Spleen (tissue), 11 donors: ENCODE measurements around the gene ADAM19. TPM values are rescaled to one million over a fixed set of nuclear protein-coding genes. Genes with fewer than 3 reads are reported as not detected.

Source experiments
- DNase-seq: peaks from one replicate; pipeline ENCODE4 v3.0.0-alpha.2; 2020
- H3K27ac ChIP-seq, 8 donors: fragments of 200-600 bp; sonication (generic) in 7 of 8; 1 replicate in 4 of 8; 2 replicates in 4 of 8; pipeline versions ENCODE4 v1.5.0 to v1.8.0; 2016 to 2021; ENCODE audit warnings: inconsistent platforms in 4 of 8, mild to moderate bottlenecking in 4 of 8, moderate library complexity in 1 of 8
- H3K27me3 ChIP-seq, 7 donors: fragments of 200-600 bp; sonication (generic) in 6 of 7; replicated peaks in 1 of 7; 1 replicate in 4 of 7; 2 replicates in 3 of 7; pipeline versions ENCODE4 v1.5.0 to v1.8.0; 2016 to 2021; ENCODE audit warnings: inconsistent platforms in 3 of 7, mild to moderate bottlenecking in 1 of 7
- H3K36me3 ChIP-seq, 6 donors: fragments of 200-600 bp; sonication (generic) in 5 of 6; 1 replicate in 4 of 6; 2 replicates in 2 of 6; pipeline versions ENCODE4 v1.5.0 to v1.8.0; 2016 to 2021; ENCODE audit warnings: inconsistent platforms in 2 of 6
- H3K4me1 ChIP-seq, 6 donors: fragments of 200-600 bp; sonication (generic) in 5 of 6; 1 replicate in 3 of 6; 2 replicates in 3 of 6; pipeline versions ENCODE4 v1.5.0 to v1.8.0; 2016 to 2021; ENCODE audit warnings: inconsistent platforms in 3 of 6
- H3K4me3 ChIP-seq, 8 donors: fragments of 200-600 bp; sonication (generic) in 7 of 8; 1 replicate in 4 of 8; 2 replicates in 4 of 8; pipeline versions ENCODE4 v1.5.0 to v1.8.0; 2016 to 2021; ENCODE audit warnings: inconsistent platforms in 4 of 8, mild to moderate bottlenecking in 4 of 8, moderate library complexity in 2 of 8
- H3K9me3 ChIP-seq, 8 donors: fragments of 200-600 bp; sonication (generic) in 7 of 8; 1 replicate in 4 of 8; 2 replicates in 4 of 8; pipeline versions ENCODE4 v1.5.0 to v1.8.0; 2016 to 2021; ENCODE audit warnings: inconsistent platforms in 4 of 8
- POLR2A ChIP-seq, 3 donors: fragments of 450-650 bp; IDR thresholded peaks; one replicate each; pipeline ENCODE4 v1.5.1; 2017; ENCODE audit warnings: antibody characterized with exemption in 3 of 3, mild to moderate bottlenecking in 1 of 3
- POLR2AphosphoS5 ChIP-seq, 3 donors: sonication (generic); formaldehyde crosslinking; IDR thresholded peaks; one replicate each; pipeline ENCODE4 v1.5.1; 2017; ENCODE audit warnings: antibody characterized with exemption in 3 of 3
- WGBS, 5 donors: extraction: QIAGEN DNeasy Blood & Tissue Kit in 3 of 5; methylation state at CpG; one replicate each; pipeline versions ENCODE4 v1.1.5 to v1.1.7; 2013 to 2018; 5-methylcytosine and 5-hydroxymethylcytosine counted together
- intact Hi-C: fragments of 100-400 bp; cut with DNase I; formaldehyde crosslinking; loops from one replicate; pipeline ENCODE4 v1.15.0; 2023; ENCODE audit warnings: low total_unique reads
- polyA plus RNA-seq, 3 donors: library from polyadenylated mRNA; stranded (reverse); fragments of 200-250 nt; gene quantifications; one replicate each; pipeline ENCODE4 v1.2.1, GENCODE V29; 2013
- total RNA-seq, 7 donors: library from RNA; depleted of rRNA in 3 of 7; stranded (reverse); fragments of >200 nt in 3 of 7; fragmentation: NEBNext Ultra II Directional in 4 of 7; extraction: Animal tissue kit (Norgen Biotek cat#: 25700) in 4 of 7; gene quantifications; one replicate each; pipeline versions ENCODE4 v1.1.0 to v1.2.1, GENCODE V29; 2016 to 2021
- TF ChIP-seq, protein P1 (sequence below), 11 experiments: fragments of 200-600 bp in 7 of 11; fragments of 450-650 bp in 4 of 11; sonication (generic) in 4 of 11; IDR thresholded peaks in 8 of 11; conservative IDR thresholded peaks in 3 of 11; 1 replicate in 7 of 11; 2 replicates in 4 of 11; pipeline versions ENCODE4 v1.4.0 to v1.8.0; 2016 to 2021; ENCODE audit warnings: antibody characterized with exemption in 11 of 11, inconsistent platforms in 4 of 11, mild to moderate bottlenecking in 1 of 11
- donor health status: healthy with polysubstance abuse.
- donor health status: DM: no; HTN: no; CAD: no; lungs with moderate emphysema.
- donor health status: DM: no; HTN: no; CAD: no.
- donor health status: Bipolar disorder and iron deficiency.
- donor health status: healthy.
- donor health status: DM: no; HTN: no; CAD: no.
- donor health status: DM: yes; HTN: yes; CAD: no.

ADAM19 gene
- total and polyA plus RNA-seq, 10 donors, result 10.9 to 71.1 (median 51.5) TPM

DNA sequence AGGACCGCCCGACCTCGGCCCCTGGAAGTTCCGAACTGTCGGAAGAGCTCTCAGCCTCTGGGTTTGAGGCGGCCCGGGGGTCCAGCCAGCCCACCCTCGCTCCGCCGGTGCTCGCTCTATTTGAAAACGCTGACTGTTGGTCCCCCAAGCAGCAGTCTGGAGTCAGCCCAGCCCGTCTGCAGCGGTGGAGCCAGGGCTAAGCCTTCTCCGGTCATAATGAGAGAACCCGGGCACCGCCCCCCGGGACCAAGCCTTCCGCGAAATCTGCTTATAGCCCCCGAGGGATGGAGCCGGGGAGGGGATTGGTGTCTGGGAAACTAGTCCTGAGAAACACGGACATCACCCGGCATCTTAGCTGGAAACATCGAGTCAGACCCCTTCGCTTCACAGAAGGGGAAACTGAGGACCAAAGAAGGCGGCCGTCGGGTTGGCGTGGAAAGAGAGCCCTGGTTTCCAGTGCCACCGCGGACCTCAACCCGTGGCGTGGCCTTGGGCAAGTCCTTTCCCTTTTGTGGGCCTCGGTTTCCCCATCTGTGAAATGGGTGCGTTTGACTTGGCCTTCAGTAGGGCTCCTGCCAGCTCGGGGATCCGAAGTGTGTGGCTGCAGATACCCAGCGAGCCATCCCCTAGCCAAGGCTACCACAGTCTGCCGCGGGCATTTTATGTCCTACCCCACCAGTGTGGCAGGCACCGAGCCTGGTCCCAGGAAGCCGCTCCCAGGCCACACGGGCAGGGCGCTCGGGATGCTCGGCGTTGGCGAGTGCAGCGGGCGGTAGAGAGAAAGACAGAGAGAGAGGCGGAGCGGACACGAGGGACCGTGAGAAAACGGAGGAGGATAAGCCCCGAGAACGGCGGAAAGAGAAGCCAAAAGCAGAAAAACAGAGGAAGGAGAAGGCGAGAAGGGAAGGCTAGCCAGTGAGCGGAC, 857 bp downstream of the ADAM19 start:
- Histone ChIP-seq H3K27ac (peak overlapping the region; percentile 78 to 95 (median 91)), H3K36me3 (peaks cover 0 to 11% (median 1%) of the 10 kb centered on the region in 6 donors), H3K4me1 (peaks cover 28 to 71% (median 57%) of the 10 kb centered on the region in 6 donors), H3K4me3 (peak overlapping the region; percentile 55 to 90 (median 82)), H3K27me3 (peaks cover 0 to 11% (median 0%) of the 10 kb centered on the region in 7 donors), H3K9me3 (no peaks in the 10 kb centered on the region)
- intact Hi-C loops, result no loop called here
- TF ChIP-seq, protein P1, sequence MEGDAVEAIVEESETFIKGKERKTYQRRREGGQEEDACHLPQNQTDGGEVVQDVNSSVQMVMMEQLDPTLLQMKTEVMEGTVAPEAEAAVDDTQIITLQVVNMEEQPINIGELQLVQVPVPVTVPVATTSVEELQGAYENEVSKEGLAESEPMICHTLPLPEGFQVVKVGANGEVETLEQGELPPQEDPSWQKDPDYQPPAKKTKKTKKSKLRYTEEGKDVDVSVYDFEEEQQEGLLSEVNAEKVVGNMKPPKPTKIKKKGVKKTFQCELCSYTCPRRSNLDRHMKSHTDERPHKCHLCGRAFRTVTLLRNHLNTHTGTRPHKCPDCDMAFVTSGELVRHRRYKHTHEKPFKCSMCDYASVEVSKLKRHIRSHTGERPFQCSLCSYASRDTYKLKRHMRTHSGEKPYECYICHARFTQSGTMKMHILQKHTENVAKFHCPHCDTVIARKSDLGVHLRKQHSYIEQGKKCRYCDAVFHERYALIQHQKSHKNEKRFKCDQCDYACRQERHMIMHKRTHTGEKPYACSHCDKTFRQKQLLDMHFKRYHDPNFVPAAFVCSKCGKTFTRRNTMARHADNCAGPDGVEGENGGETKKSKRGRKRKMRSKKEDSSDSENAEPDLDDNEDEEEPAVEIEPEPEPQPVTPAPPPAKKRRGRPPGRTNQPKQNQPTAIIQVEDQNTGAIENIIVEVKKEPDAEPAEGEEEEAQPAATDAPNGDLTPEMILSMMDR (IDR thresholded peaks at IDR 0.05 in 8 of 11, conservative IDR thresholded peaks at IDR 0.05 in 3 of 11), result no peak
- TF ChIP-seq POLR2AphosphoS5 (IDR thresholded peaks at IDR 0.05), result peak in 1 of 3 donors; percentile 39
- DNase-seq, result peak; percentile 89
- 9 to 13% (median 9%) methylated on average over 47 to 61 of the region's 61 CpGs for WGBS, 5 donors

DNA sequence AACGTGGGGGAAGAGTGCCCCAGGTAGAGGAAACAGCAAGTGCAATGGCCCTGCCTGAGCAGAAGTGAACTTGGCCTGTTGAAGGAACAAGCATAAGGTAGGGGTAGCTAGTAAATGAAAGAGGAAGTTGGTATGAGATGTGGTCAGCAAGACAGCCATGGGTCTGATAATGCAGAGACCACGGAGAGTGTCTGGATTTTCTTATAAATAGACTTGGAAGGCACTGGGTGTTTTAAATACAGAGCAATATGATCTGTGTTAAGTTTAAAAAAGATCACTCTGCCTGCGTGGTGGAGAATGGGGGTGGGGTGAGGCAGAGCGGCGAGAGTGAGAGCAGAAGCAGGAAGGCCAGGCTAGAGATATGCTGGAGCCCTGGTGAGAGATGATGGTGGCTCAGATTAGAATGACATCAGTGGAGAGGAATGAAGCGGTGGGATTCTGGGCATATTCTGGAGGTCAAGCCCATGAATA, 4.2 kb downstream of the ADAM19 start:
- DNase-seq, result peak; percentile 87
- TF ChIP-seq POLR2A (IDR thresholded peaks at IDR 0.05), result peak in 1 of 3 donors; percentile 47
- TF ChIP-seq, protein P1 (IDR thresholded peaks at IDR 0.05 in 8 of 11, conservative IDR thresholded peaks at IDR 0.05 in 3 of 11), result no peak
- peak in 2 of 3 donors; percentile 65 to 86 for TF ChIP-seq POLR2AphosphoS5 (IDR thresholded peaks at IDR 0.05)
- Histone ChIP-seq H3K4me3 (peak overlapping the region in 4 of 8 donors; percentile 5 to 86 (median 44)), H3K27ac (peak overlapping the region; percentile 16 to 95 (median 88)), H3K27me3 (peaks cover 0 to 11% (median 0%) of the 10 kb centered on the region in 7 donors), H3K9me3 (no peaks in the 10 kb centered on the region), H3K4me1 (peaks cover 39 to 98% (median 89%) of the 10 kb centered on the region in 6 donors), H3K36me3 (peaks cover 0 to 43% (median 8%) of the 10 kb centered on the region in 6 donors)
- 13 to 22% (median 17%) methylated on average over 6 of the region's 6 CpGs for WGBS, 5 donors
- intact Hi-C loops, result no loop called here

DNA sequence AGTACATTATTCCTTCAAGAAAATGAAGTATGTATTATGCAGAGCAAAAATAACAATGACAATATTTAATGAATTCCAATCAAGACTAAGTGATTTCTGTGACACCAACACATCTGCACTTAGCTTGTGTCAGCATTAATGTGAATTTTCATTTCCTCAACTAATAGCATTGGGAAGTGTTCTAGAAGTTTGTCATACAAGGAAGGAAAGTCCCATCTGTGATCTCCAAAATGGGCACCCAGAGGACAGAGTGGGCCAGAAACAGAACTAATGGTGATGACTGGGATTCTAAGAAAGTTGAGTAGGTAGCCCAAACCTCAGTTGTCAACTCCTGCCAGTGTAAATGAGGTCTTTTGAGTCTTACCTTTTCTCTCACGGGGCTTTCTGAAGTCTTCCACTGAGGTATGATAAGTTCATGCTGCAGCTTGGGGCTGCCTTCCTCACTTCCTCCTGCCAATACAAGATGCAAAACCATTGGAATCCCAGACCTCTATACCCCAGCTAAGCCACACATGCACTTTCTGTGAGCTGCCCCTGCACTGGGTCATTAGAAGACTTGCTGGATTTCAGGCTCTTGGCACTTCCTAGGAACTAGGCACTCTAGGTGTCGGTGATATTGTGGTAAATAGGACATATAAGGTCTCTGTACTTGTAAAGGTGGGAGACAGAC, 4.9 kb downstream of the ADAM19 start:
- H3K9me3 ChIP-seq, result no peaks in the 10 kb centered on the region
- H3K27ac ChIP-seq, result peak overlapping the region; percentile 16 to 95 (median 88)
- WGBS, 5 donors, result 61 to 77% (median 72%) methylated on average over 2 of the region's 2 CpGs
- H3K27me3 ChIP-seq, result peaks cover 0 to 9% (median 0%) of the 10 kb centered on the region in 7 donors
- peak overlapping the region in 1 of 8 donors; percentile 86 for H3K4me3 ChIP-seq
- H3K4me1 ChIP-seq, result peaks cover 39 to 98% (median 91%) of the 10 kb centered on the region in 6 donors
- no peak for DNase-seq
- intact Hi-C loops, result no loop called here
- TF ChIP-seq, protein P1 (IDR thresholded peaks at IDR 0.05 in 8 of 11, conservative IDR thresholded peaks at IDR 0.05 in 3 of 11), result no peak
- no peak for TF ChIP-seq POLR2A (IDR thresholded peaks at IDR 0.05)
- TF ChIP-seq POLR2AphosphoS5 (IDR thresholded peaks at IDR 0.05), result no peak
- H3K36me3 ChIP-seq, result peaks cover 0 to 47% (median 8%) of the 10 kb centered on the region in 6 donors
